Adrenal gland (tissue), 5 donors: ENCODE results near the gene PLXNA4.

Experiments used
- CTCF ChIP-seq, 6 experiments: fragments of 450-650 bp in 4 of 6; fragments of 200-600 bp in 2 of 6; sonication (generic) in 1 of 6; IDR thresholded peaks; 1 replicate in 5 of 6; 2 replicates in 1 of 6; pipeline versions ENCODE4 v1.5.1 to v1.8.0; 2016 to 2021; ENCODE audit warnings: antibody characterized with exemption in 6 of 6, mild to moderate bottlenecking in 2 of 6, moderate library complexity in 1 of 6
- POLR2A ChIP-seq, 2 donors: fragments of 450-650 bp; IDR thresholded peaks; one replicate each; pipeline ENCODE4 v1.6.1; 2017; ENCODE audit warnings: antibody characterized with exemption in 2 of 2, mild to moderate bottlenecking in 2 of 2, moderate library complexity in 1 of 2
- donor health status: DM: no; HTN: no; CAD: no.

DNA sequence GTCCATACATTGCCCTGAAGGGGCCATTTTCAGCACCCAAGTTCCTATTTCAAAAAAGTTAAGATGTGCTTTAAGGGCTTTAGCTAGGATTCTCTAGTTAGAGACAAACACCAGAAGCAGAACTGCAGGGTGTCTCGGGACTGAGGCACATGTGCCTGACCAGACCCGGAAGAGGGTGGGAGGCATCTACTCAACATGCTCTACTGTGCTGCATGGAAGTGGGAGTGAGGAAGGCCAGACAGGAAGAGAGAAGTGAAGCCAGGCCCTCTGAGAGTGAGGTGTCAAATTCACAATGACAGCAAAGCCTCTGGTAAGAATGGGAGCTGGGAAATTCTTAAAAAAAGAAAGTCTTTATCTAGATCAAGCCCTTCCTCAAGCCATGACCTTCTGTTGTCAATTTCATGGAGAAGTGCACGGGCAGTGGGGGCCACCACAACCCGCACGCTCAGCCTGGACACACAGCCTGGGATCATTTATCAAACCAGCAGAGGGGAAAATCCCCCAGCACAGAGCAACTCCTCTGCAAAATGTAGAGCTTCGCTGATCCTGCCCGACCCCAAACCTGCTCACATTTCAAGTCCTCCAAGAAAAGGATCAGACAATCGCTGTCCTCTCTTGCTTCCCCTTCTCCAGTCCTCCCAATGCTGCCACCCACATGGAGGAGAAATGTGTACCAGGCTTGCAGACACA is 38.7 kb downstream of the PLXNA4 start:
- TF ChIP-seq CTCF (IDR thresholded peaks at IDR 0.05) (no peak), POLR2A (IDR thresholded peaks at IDR 0.05) (no peak)
